GM19025 (cell line): ENCODE results near the gene TC2N.

Experiments
- ATAC-seq: cut with Tn5 transposase; IDR thresholded peaks from one replicate; pipeline ENCODE4 v1.9.1; 2021; ENCODE audit warnings: mild to moderate bottlenecking, low read depth, moderate library complexity; ENCODE audit not compliant: unreplicated experiment

TC2N gene

GRCh38 chr14:91731018-91731417, 136.3 kb downstream of the TC2N start:
- ATAC-seq: no peak

GRCh38 chr14:91729756-91730155, 137.6 kb downstream of the TC2N start:
- ATAC-seq: no peak
